HTERT RPE-1 (cell line): ENCODE data around the gene RIPK1.

Experiments
- in situ Hi-C: fragments of 300-500 bp; cut with MboI; formaldehyde crosslinking; loops from 4 replicates; pipeline ENCODE4 v1.14.3; 2020; ENCODE audit warnings: low sequenced_read_pairs

RIPK1 gene

GRCh38 chr6:3159805-3160781, 91.8 kb downstream of the RIPK1 start:
- in situ Hi-C loops = no loop called here

- in situ Hi-C loops = no loop called here
Measured at GRCh38 chr6:3162067-3162497, 93.8 kb downstream of the RIPK1 start.

- in situ Hi-C loops = no loop called here
Measured at GRCh38 chr6:3162565-3163247, 94.4 kb downstream of the RIPK1 start.

- in situ Hi-C loops = no loop called here
Measured at GRCh38 chr6:3163248-3163594, 94.9 kb downstream of the RIPK1 start.

- in situ Hi-C loops = no loop called here
Measured at GRCh38 chr6:3164388-3164787, 96.1 kb downstream of the RIPK1 start.
